Fibroblast of the aortic adventitia (primary cell): ENCODE data around the gene MAP7D3. TPM values are rescaled to one million over a fixed set of nuclear protein-coding genes. Genes with fewer than 3 reads are reported as not detected.

ENCODE experiments used
- DNase-seq: peaks from one replicate; pipeline ENCODE4 v3.0.0-alpha.2; 2010; ENCODE audit warnings: low read depth
- H3K4me3 ChIP-seq: 2 replicates; pipeline ENCODE4 v1.5.1; 2011; ENCODE audit warnings: low read depth, mild to moderate bottlenecking, control low read depth, low read length, moderate library complexity
- CTCF ChIP-seq: IDR thresholded peaks from 2 replicates; pipeline ENCODE4 v1.5.1; 2011; ENCODE audit warnings: mild to moderate bottlenecking, low read length, control low read depth, inconsistent platforms; ENCODE audit not compliant: insufficient read depth
- total RNA-seq: library from RNA; depleted of rRNA; stranded (reverse); fragments of >200 nt; gene quantifications from 2 replicates; pipeline ENCODE4 v1.2.3, GENCODE V29; 2012; ENCODE audit warnings: low replicate concordance

Gene MAP7D3
- total RNA-seq, 1 donor, result 18.6 TPM

GRCh38 chrX:136221851-136222513, 29.2 kb downstream of the MAP7D3 start:
- TF ChIP-seq CTCF, result no peak
- no peak for DNase-seq
- no peak overlapping the region for H3K4me3 ChIP-seq

- TF ChIP-seq CTCF, result no peak
- no peak for DNase-seq
- H3K4me3 ChIP-seq, result no peak overlapping the region
Observed at GRCh38 chrX:136220951-136221350, 30.2 kb downstream of the MAP7D3 start.

- TF ChIP-seq CTCF, result no peak
- no peak overlapping the region for H3K4me3 ChIP-seq
- no peak for DNase-seq
Observed at GRCh38 chrX:136220540-136220939, 30.7 kb downstream of the MAP7D3 start.

- no peak for DNase-seq
- no peak for TF ChIP-seq CTCF
- H3K4me3 ChIP-seq, result no peak overlapping the region
Observed at GRCh38 chrX:136219893-136220292, 31.3 kb downstream of the MAP7D3 start.

- no peak for DNase-seq
- H3K4me3 ChIP-seq, result no peak overlapping the region
- TF ChIP-seq CTCF, result no peak
Observed at GRCh38 chrX:136215559-136215958, 35.6 kb downstream of the MAP7D3 start.

- no peak overlapping the region for H3K4me3 ChIP-seq
- DNase-seq, result peak; percentile 71
Observed at GRCh38 chrX:136214551-136214950, 36.6 kb downstream of the MAP7D3 start.

More at GRCh38 chrX:136214551-136214950, 36.6 kb downstream of the MAP7D3 start:
- no peak for TF ChIP-seq CTCF
